H1 (cell line): ENCODE data around the gene TECPR2. TPM values are rescaled to one million over a fixed set of nuclear protein-coding genes. Genes with fewer than 3 reads are reported as not detected.
A peak's percentile ranks its signal among the peaks of the same experiment; 100 is the strongest.

Experiments
- CTCF ChIA-PET: fragments of 300-600 bp; sonication (Branson Sonifier 250); formaldehyde crosslinking; loops from one replicate; lab custom pipeline; 2021; ENCODE audit not compliant: partially characterized antibody; lab: Charles Lee
- POLR2A ChIA-PET: fragments of 300-600 bp; sonication (Branson Sonifier 250); formaldehyde crosslinking; loops from one replicate; lab custom pipeline; 2021; ENCODE audit warnings: inconsistent platforms; ENCODE audit not compliant: partially characterized antibody; lab: Charles Lee
- DNase-seq, 2 experiments: peaks; one replicate each; pipeline versions ENCODE4 v3.0.0 to v3.0.0-alpha.2; 2010 to 2022; ENCODE audit warnings: low spot score in 2 of 2, low read depth in 1 of 2, mixed read lengths in 1 of 2
- FAIRE-seq: peaks from 2 replicates; lab custom pipeline; 2011; peaks lifted over from hg19 to GRCh38; lab: Jason Lieb, UNC
- H2AFZ ChIP-seq: 2 replicates; pipeline ENCODE4 v1.8.1; 2012; ENCODE audit warnings: low read length, inconsistent platforms
- H2AK5ac ChIP-seq: 2 replicates; pipeline ENCODE4 v1.6.1; 2013; ENCODE audit warnings: low read depth, low read length
- H2BK120ac ChIP-seq: replicated peaks from 2 replicates; pipeline ENCODE3; 2013; ENCODE audit warnings: low read depth, low read length, inconsistent platforms
- H2BK12ac ChIP-seq: 2 replicates; pipeline ENCODE4 v1.6.1; 2013; ENCODE audit warnings: low read depth, low read length
- H2BK15ac ChIP-seq: 2 replicates; pipeline ENCODE4 v1.6.1; 2013; ENCODE audit warnings: low read length
- H2BK20ac ChIP-seq: 2 replicates; pipeline ENCODE4 v1.6.1; 2013; ENCODE audit warnings: low read length
- H2BK5ac ChIP-seq: 2 replicates; pipeline ENCODE4 v1.6.1; 2013; ENCODE audit warnings: low read depth, low read length
- H3K14ac ChIP-seq: 2 replicates; pipeline ENCODE4 v1.6.1; 2013; ENCODE audit warnings: inconsistent platforms; ENCODE audit not compliant: insufficient read length
- H3K18ac ChIP-seq: 2 replicates; pipeline ENCODE4 v1.6.1; 2013; ENCODE audit warnings: low read length; ENCODE audit errors: extremely low read depth
- H3K23ac ChIP-seq: 2 replicates; pipeline ENCODE4 v1.6.1; 2013; ENCODE audit warnings: inconsistent platforms; ENCODE audit not compliant: insufficient read length
- H3K23me2 ChIP-seq: 2 replicates; pipeline ENCODE4 v1.6.1; 2013; ENCODE audit warnings: low read depth, low read length
- H3K27ac ChIP-seq: 2 replicates; pipeline ENCODE4 v1.6.1; 2011; ENCODE audit warnings: low read depth, low read length, inconsistent platforms
- H3K27me3 ChIP-seq, 4 experiments: replicated peaks in 1 of 4; 1 replicate in 1 of 4; 2 replicates in 3 of 4; pipeline versions ENCODE4 v1.6.1 to v1.8.1; 2011 to 2013; ENCODE audit warnings: low read length in 3 of 4, mild to moderate bottlenecking in 3 of 4, inconsistent platforms in 2 of 4, mixed read lengths in 2 of 4, moderate library complexity in 1 of 4; ENCODE audit not compliant: control insufficient read depth in 3 of 4, insufficient read depth in 3 of 4; ENCODE audit errors: extremely low read depth in 1 of 4
- H3K36me3 ChIP-seq, 4 experiments: 2 replicates each; pipeline versions ENCODE4 v1.6.1 to v1.8.1; 2011 to 2013; ENCODE audit warnings: mild to moderate bottlenecking in 4 of 4, low read length in 3 of 4, moderate library complexity in 2 of 4, control low read depth in 1 of 4, inconsistent platforms in 1 of 4; ENCODE audit not compliant: insufficient read depth in 4 of 4, control insufficient read depth in 2 of 4
- H3K4ac ChIP-seq: replicated peaks from 2 replicates; pipeline ENCODE3; 2013; ENCODE audit warnings: low read length, low read depth, mixed read lengths, inconsistent platforms; ENCODE audit not compliant: insufficient read length
- H3K4me1 ChIP-seq, 4 experiments: replicated peaks in 1 of 4; 1 replicate in 1 of 4; 2 replicates in 3 of 4; pipeline versions ENCODE4 v1.6.1 to v1.8.1; 2011 to 2013; ENCODE audit warnings: low read length in 3 of 4, inconsistent platforms in 2 of 4, mixed read lengths in 1 of 4; ENCODE audit not compliant: insufficient read depth in 4 of 4, control insufficient read depth in 3 of 4
- H3K4me2 ChIP-seq, 2 experiments: 2 replicates each; pipeline versions ENCODE4 v1.6.1 to v1.8.1; 2011 to 2013; ENCODE audit warnings: low read depth in 2 of 2, low read length in 2 of 2, control low read depth in 1 of 2, inconsistent platforms in 1 of 2, mild to moderate bottlenecking in 1 of 2; ENCODE audit not compliant: insufficient read depth in 1 of 2
- H3K4me3 ChIP-seq, 4 experiments: fragments of 200-600, 300-600 bp in 1 of 4; sonication (generic), shearing (Covaris generic), sonication (Bioruptor Twin) in 1 of 4; 2 replicates each; pipeline versions ENCODE4 v1.5.1 to v1.8.1; 2011 to 2016; ENCODE audit warnings: low read length in 4 of 4, low read depth in 3 of 4, control low read depth in 2 of 4, inconsistent platforms in 2 of 4, mild to moderate bottlenecking in 2 of 4, mixed read lengths in 1 of 4, moderate library complexity in 1 of 4; ENCODE audit not compliant: insufficient read depth in 2 of 4; ENCODE audit errors: extremely low read depth in 1 of 4
- H3K56ac ChIP-seq: replicated peaks from 2 replicates; pipeline ENCODE3; 2013; ENCODE audit warnings: low read depth, mild to moderate bottlenecking, mixed read lengths, low read length, inconsistent platforms; ENCODE audit not compliant: insufficient read length
- H3K79me1 ChIP-seq: 2 replicates; pipeline ENCODE4 v1.6.1; 2013; ENCODE audit warnings: low read depth, low read length, control low read depth
- H3K79me2 ChIP-seq, 2 experiments: 2 replicates each; pipeline versions ENCODE4 v1.6.1 to v1.8.1; 2012 to 2013; ENCODE audit warnings: low read length in 2 of 2, mild to moderate bottlenecking in 2 of 2, inconsistent platforms in 1 of 2; ENCODE audit not compliant: insufficient read depth in 2 of 2, control insufficient read depth in 1 of 2
- H3K9ac ChIP-seq, 4 experiments: replicated peaks in 1 of 4; 1 replicate in 1 of 4; 2 replicates in 3 of 4; pipeline versions ENCODE4 v1.6.1 to v1.8.1; 2011 to 2013; ENCODE audit warnings: low read depth in 3 of 4, low read length in 3 of 4, control low read depth in 2 of 4, mild to moderate bottlenecking in 2 of 4, moderate library complexity in 2 of 4, inconsistent platforms in 1 of 4; ENCODE audit errors: extremely low read depth in 1 of 4
- H3K9me3 ChIP-seq, 2 experiments: 2 replicates each; pipeline versions ENCODE4 v1.6.1 to v1.8.1; 2012 to 2013; ENCODE audit warnings: mild to moderate bottlenecking in 2 of 2, moderate library complexity in 2 of 2, control low read depth in 1 of 2, inconsistent platforms in 1 of 2, low read depth in 1 of 2, low read length in 1 of 2, mixed read lengths in 1 of 2; ENCODE audit not compliant: insufficient read depth in 2 of 2
- H4K20me1 ChIP-seq, 2 experiments: replicated peaks in 1 of 2; 2 replicates each; pipeline versions ENCODE3 to v1.8.1; 2011 to 2013; ENCODE audit warnings: inconsistent platforms in 2 of 2, low read length in 2 of 2, mild to moderate bottlenecking in 1 of 2; ENCODE audit not compliant: insufficient read depth in 2 of 2, control insufficient read depth in 1 of 2
- H4K5ac ChIP-seq: 2 replicates; pipeline ENCODE4 v1.6.1; 2013; ENCODE audit warnings: low read length, low read depth, mixed read lengths, inconsistent platforms; ENCODE audit not compliant: insufficient read length
- H4K8ac ChIP-seq: 2 replicates; pipeline ENCODE4 v1.8.0; 2013; ENCODE audit warnings: mild to moderate bottlenecking, moderate library complexity, low read length, inconsistent platforms; ENCODE audit not compliant: insufficient read depth; ENCODE audit errors: extremely low read depth
- H4K91ac ChIP-seq: replicated peaks from 2 replicates; pipeline ENCODE3; 2013; ENCODE audit warnings: low read length, mixed read lengths, inconsistent platforms; ENCODE audit not compliant: insufficient read length
- BCL11A ChIP-seq, 2 experiments: IDR thresholded peaks; one replicate each; pipeline ENCODE4 v1.6.1; 2011; ENCODE audit warnings: low read depth in 2 of 2, low read length in 2 of 2, mild to moderate bottlenecking in 2 of 2
- BRCA1 ChIP-seq: IDR thresholded peaks from 2 replicates; pipeline ENCODE4 v1.6.1; 2012; ENCODE audit warnings: low read depth, low read length, improper control_type of control experiment
- CBX5 ChIP-seq: fragments of 300-800, 300-1000 bp; sonication (generic); IDR thresholded peaks from 2 replicates; pipeline ENCODE4 v1.7.1; 2016; ENCODE audit warnings: antibody characterized with exemption, low read length, low read depth
- CBX8 ChIP-seq: fragments of 300-800, 300-1000 bp; sonication (generic); IDR thresholded peaks from 2 replicates; pipeline ENCODE4 v1.7.1; 2016; ENCODE audit warnings: low read depth, low read length, borderline replicate concordance
- CEBPB ChIP-seq: IDR thresholded peaks from 2 replicates; pipeline ENCODE4 v1.6.1; 2012; ENCODE audit warnings: low read depth, low read length
- EGR1 ChIP-seq: IDR thresholded peaks from 2 replicates; pipeline ENCODE4 v1.6.1; 2011; ENCODE audit warnings: low read depth, low read length, borderline replicate concordance
- KDM5A ChIP-seq: fragments of 200-600 bp; IDR thresholded peaks from 2 replicates; pipeline ENCODE4 v1.7.1; 2012; ENCODE audit warnings: mild to moderate bottlenecking, low read length, inconsistent platforms, mixed read lengths
- TBP ChIP-seq: IDR thresholded peaks from 2 replicates; pipeline ENCODE4 v1.6.1; 2011; ENCODE audit warnings: low read depth, low read length, improper control_type of control experiment
- TCF12 ChIP-seq: IDR thresholded peaks from 2 replicates; pipeline ENCODE4 v1.6.1; 2011; ENCODE audit warnings: low read depth, mild to moderate bottlenecking, low read length
- WGBS, 2 experiments: shearing (Covaris generic) in 1 of 2; methylation state at CpG; one replicate each; pipeline versions ENCODE4 v1.1.6 to v1.1.7; 2013 to 2015; ENCODE audit warnings: low lambda C conversion rate in 2 of 2, mixed read lengths in 2 of 2, inconsistent platforms in 1 of 2, low coverage in 1 of 2, missing lambda C conversion rate in 1 of 2; ENCODE audit not compliant: insufficient replicate concordance in 2 of 2, insufficient coverage in 1 of 2, insufficient read length in 1 of 2; ENCODE audit errors: extremely low coverage in 1 of 2, missing lambda C conversion rate in 1 of 2; 5-methylcytosine and 5-hydroxymethylcytosine counted together
- polyA plus RNA-seq, 7 experiments: library from polyadenylated mRNA; depleted of rRNA in 3 of 7; stranded (reverse) in 5 of 7; unstranded in 2 of 7; fragments of >200 nt in 5 of 7; fragments of 200-250 nt in 2 of 7; gene quantifications; 1 replicate in 5 of 7; 2 replicates in 1 of 7; 4 replicates in 1 of 7; pipeline versions ENCODE4 v1.2.1 to v1.2.3, GENCODE V29; 2011 to 2013; ENCODE audit warnings: missing spikeins in 2 of 7, mixed read lengths in 2 of 7
- total RNA-seq: library from RNA; stranded (reverse); fragmentation: NEBNext Ultra II Directional; extraction: Animal tissue kit (Norgen Biotek cat#: 25700); gene quantifications from 2 replicates; pipeline ENCODE4 v1.2.1, GENCODE V29; 2021

Gene TECPR2
- total and polyA plus RNA-seq, 2 of the 8 experiments (the other 6 are each of a cell fraction or from before 2014, with no cell fraction given) = 6.8 to 19.4 TPM

DNA sequence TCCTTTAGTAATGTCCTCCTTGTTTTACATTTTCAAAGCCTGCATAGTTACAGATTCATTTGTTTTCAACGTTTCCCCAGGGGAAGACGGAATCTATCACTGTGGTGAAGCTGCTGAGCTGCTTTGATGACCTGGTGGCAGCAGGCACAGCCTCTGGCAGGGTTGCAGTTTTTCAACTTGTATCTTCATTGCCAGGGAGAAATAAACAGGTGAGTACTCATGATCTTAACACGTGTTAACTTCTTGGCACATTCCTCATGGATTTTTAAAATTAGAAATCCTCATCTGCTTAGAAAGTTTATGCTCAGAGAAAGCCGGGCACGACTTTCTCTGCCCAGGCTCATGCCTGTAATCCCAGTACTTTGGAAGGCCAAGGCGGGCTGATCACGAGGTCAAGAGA lies 44.5 kb downstream of the TECPR2 start:
- Histone ChIP-seq H2BK20ac (no peak overlapping the region), H3K27me3 (no peaks in the 10 kb centered on the region), H2BK15ac (no peak overlapping the region), H3K4me3 (no peak overlapping the region), H2AFZ (no peak overlapping the region), H3K23ac (no peak overlapping the region), H3K4me1 (peaks cover 4 to 8% (median 6%) of the 10 kb centered on the region in 4 experiments), H4K91ac (no peak overlapping the region), H3K56ac (no peak overlapping the region), H4K20me1 (no peaks in the 10 kb centered on the region), H2BK120ac (no peak overlapping the region), H3K27ac (no peak overlapping the region), H3K79me1 (no peaks in the 10 kb centered on the region), H4K5ac (no peak overlapping the region), H3K79me2 (no peaks in the 10 kb centered on the region), H3K4ac (no peak overlapping the region), H3K23me2 (no peaks in the 10 kb centered on the region; the same call in 1 of the 2 replicates), H2BK5ac (no peak overlapping the region; the same call in 1 of the 2 replicates), H2AK5ac (peak overlapping the region; percentile 28; the same call in 1 of the 2 replicates), H3K18ac (no peak overlapping the region), H3K36me3 (peaks cover 0 to 2% (median 0%) of the 10 kb centered on the region in 4 experiments; a peak in 1 of 8 replicates), H3K9ac (no peak overlapping the region), H2BK12ac (no peak overlapping the region), H3K14ac (no peak overlapping the region), H4K8ac (no peak overlapping the region), H3K4me2 (no peak overlapping the region), H3K9me3 (peaks cover 2 to 7% of the 10 kb centered on the region in 2 experiments; a peak in 1 of 4 replicates)
- POLR2A ChIA-PET = no interaction called here
- TF ChIP-seq CEBPB (no peak), BRCA1 (no peak), TCF12 (no peak), CBX8 (no peak), KDM5A (no peak), EGR1 (no peak), CBX5 (no peak), TBP (no peak), BCL11A (IDR thresholded peaks at IDR 0.05; ENCODE audit: low read depth in 2 of 2, low read length in 2 of 2) (no peak)
- CTCF ChIA-PET = interaction anchor here (0.6 to 1.3 kb wide), 3 partner anchors 12 to 1657 kb away, joined by 3 read pairs; no protein-coding TSS in a partner anchor
- FAIRE-seq (no peak), DNase-seq (no peak)
- 86% methylated on average over 7 of the region's 7 CpGs; no CpG with 5 or more reads in 1 of the 2 experiments for WGBS, 2 experiments
